BLaER1 (cell line): ENCODE results near the gene CCDC102B.

Source experiments
- H3K27ac ChIP-seq: shearing (Covaris generic); formaldehyde crosslinking; 2 replicates; pipeline ENCODE4 v1.8.1; 2022
- H3K27me3 ChIP-seq: shearing (Covaris generic); formaldehyde crosslinking; 2 replicates; pipeline ENCODE4 v1.8.1; 2022
- H3K36me3 ChIP-seq: shearing (Covaris generic); formaldehyde crosslinking; 2 replicates; pipeline ENCODE4 v1.8.1; 2022
- H3K4me1 ChIP-seq: shearing (Covaris generic); formaldehyde crosslinking; 2 replicates; pipeline ENCODE4 v1.8.1; 2022
- H3K4me2 ChIP-seq: shearing (Covaris generic); formaldehyde crosslinking; 2 replicates; pipeline ENCODE4 v1.8.1; 2022
- H3K4me3 ChIP-seq: shearing (Covaris generic); formaldehyde crosslinking; 2 replicates; pipeline ENCODE4 v1.8.1; 2022
- H3K9ac ChIP-seq: shearing (Covaris generic); formaldehyde crosslinking; 2 replicates; pipeline ENCODE4 v1.8.1; 2022
- H3K9me3 ChIP-seq: shearing (Covaris generic); formaldehyde crosslinking; 2 replicates; pipeline ENCODE4 v1.8.1; 2022
- H4K20me1 ChIP-seq: shearing (Covaris generic); formaldehyde crosslinking; 2 replicates; pipeline ENCODE4 v1.8.1; 2022
- Cebpa-rat ChIP-seq: shearing (Covaris generic); IDR thresholded peaks from 2 replicates; pipeline ENCODE4 v1.8.1; 2022

CCDC102B gene

GRCh38 chr18:68887410-68887809 lies 89.5 kb downstream of the CCDC102B start:
- TF ChIP-seq Cebpa-rat: no peak
- H3K27me3 ChIP-seq: no peaks in the 10 kb centered on the region
- no peaks in the 10 kb centered on the region for H4K20me1 ChIP-seq
- H3K9me3 ChIP-seq: no peaks in the 10 kb centered on the region
- no peak overlapping the region for H3K9ac ChIP-seq
- no peaks in the 10 kb centered on the region for H3K36me3 ChIP-seq
- H3K27ac ChIP-seq: no peak overlapping the region
- no peaks in the 10 kb centered on the region for H3K4me1 ChIP-seq
- H3K4me3 ChIP-seq: no peak overlapping the region
- H3K4me2 ChIP-seq: no peak overlapping the region

GRCh38 chr18:68893354-68893753 lies 95.5 kb downstream of the CCDC102B start:
- Histone ChIP-seq H3K27ac (no peak overlapping the region), H3K9ac (no peak overlapping the region), H3K9me3 (no peaks in the 10 kb centered on the region), H4K20me1 (no peaks in the 10 kb centered on the region), H3K4me1 (no peaks in the 10 kb centered on the region), H3K4me2 (no peak overlapping the region), H3K27me3 (no peaks in the 10 kb centered on the region), H3K36me3 (no peaks in the 10 kb centered on the region), H3K4me3 (no peak overlapping the region)
- TF ChIP-seq Cebpa-rat: no peak

- H3K4me1 ChIP-seq: no peaks in the 10 kb centered on the region
- no peak overlapping the region for H3K27ac ChIP-seq
- H4K20me1 ChIP-seq: no peaks in the 10 kb centered on the region
- H3K27me3 ChIP-seq: no peaks in the 10 kb centered on the region
- TF ChIP-seq Cebpa-rat: no peak
- no peak overlapping the region for H3K4me2 ChIP-seq
- no peaks in the 10 kb centered on the region for H3K9me3 ChIP-seq
- no peaks in the 10 kb centered on the region for H3K36me3 ChIP-seq
- no peak overlapping the region for H3K9ac ChIP-seq
- H3K4me3 ChIP-seq: no peak overlapping the region
Observed at GRCh38 chr18:68897286-68897685, 99.4 kb downstream of the CCDC102B start.

GRCh38 chr18:68909579-68909978 lies 111.7 kb downstream of the CCDC102B start:
- Histone ChIP-seq H3K27ac (no peak overlapping the region), H3K9me3 (no peaks in the 10 kb centered on the region), H3K4me3 (no peak overlapping the region), H3K4me2 (no peak overlapping the region), H3K9ac (no peak overlapping the region), H4K20me1 (no peaks in the 10 kb centered on the region), H3K36me3 (no peaks in the 10 kb centered on the region), H3K27me3 (no peaks in the 10 kb centered on the region), H3K4me1 (peaks cover 7% of the 10 kb centered on the region; the same call in 1 of the 2 replicates)
- no peak for TF ChIP-seq Cebpa-rat

GRCh38 chr18:68915061-68915460 lies 117.2 kb downstream of the CCDC102B start:
- Histone ChIP-seq H4K20me1 (no peaks in the 10 kb centered on the region), H3K4me3 (no peak overlapping the region), H3K27me3 (no peaks in the 10 kb centered on the region), H3K4me1 (peaks cover 7% of the 10 kb centered on the region; the same call in 1 of the 2 replicates), H3K36me3 (no peaks in the 10 kb centered on the region), H3K4me2 (no peak overlapping the region), H3K9ac (no peak overlapping the region), H3K9me3 (no peaks in the 10 kb centered on the region), H3K27ac (no peak overlapping the region)
- TF ChIP-seq Cebpa-rat: no peak

- no peak overlapping the region for H3K4me2 ChIP-seq
Observed at GRCh38 chr18:68916734-68917133, 118.9 kb downstream of the CCDC102B start.

GRCh38 chr18:68918216-68918615 lies 120.3 kb downstream of the CCDC102B start:
- Histone ChIP-seq H3K4me3 (no peak overlapping the region), H3K9me3 (no peaks in the 10 kb centered on the region)
- TF ChIP-seq Cebpa-rat: no peak

More at GRCh38 chr18:68916734-68917133, 118.9 kb downstream of the CCDC102B start:
- Histone ChIP-seq H3K36me3 (no peaks in the 10 kb centered on the region), H3K4me1 (peaks cover 7% of the 10 kb centered on the region; the same call in 1 of the 2 replicates), H3K4me3 (no peak overlapping the region), H4K20me1 (no peaks in the 10 kb centered on the region), H3K27ac (no peak overlapping the region), H3K27me3 (no peaks in the 10 kb centered on the region), H3K9ac (no peak overlapping the region), H3K9me3 (no peaks in the 10 kb centered on the region)
- no peak for TF ChIP-seq Cebpa-rat

GRCh38 chr18:68919900-68920299 lies 122.0 kb downstream of the CCDC102B start:
- TF ChIP-seq Cebpa-rat: no peak
- peaks cover 7% of the 10 kb centered on the region for H3K4me1 ChIP-seq
- H3K9ac ChIP-seq: no peak overlapping the region
- H3K27me3 ChIP-seq: no peaks in the 10 kb centered on the region
- H3K9me3 ChIP-seq: no peaks in the 10 kb centered on the region
- no peak overlapping the region for H3K4me3 ChIP-seq
- no peaks in the 10 kb centered on the region for H3K36me3 ChIP-seq
- no peaks in the 10 kb centered on the region for H4K20me1 ChIP-seq
- no peak overlapping the region for H3K27ac ChIP-seq
- H3K4me2 ChIP-seq: no peak overlapping the region

More at GRCh38 chr18:68918216-68918615, 120.3 kb downstream of the CCDC102B start:
- H3K36me3 ChIP-seq: no peaks in the 10 kb centered on the region
- H3K9ac ChIP-seq: no peak overlapping the region
- no peaks in the 10 kb centered on the region for H4K20me1 ChIP-seq
- no peak overlapping the region for H3K4me2 ChIP-seq
- H3K27ac ChIP-seq: no peak overlapping the region
- H3K4me1 ChIP-seq: peaks cover 6% of the 10 kb centered on the region; the same call in 1 of the 2 replicates
- H3K27me3 ChIP-seq: no peaks in the 10 kb centered on the region

GRCh38 chr18:68922392-68922791 lies 124.5 kb downstream of the CCDC102B start:
- Histone ChIP-seq H3K4me1 (peaks cover 13% of the 10 kb centered on the region), H3K9me3 (no peaks in the 10 kb centered on the region), H4K20me1 (no peaks in the 10 kb centered on the region), H3K9ac (no peak overlapping the region), H3K27ac (no peak overlapping the region), H3K4me3 (no peak overlapping the region), H3K27me3 (no peaks in the 10 kb centered on the region), H3K36me3 (no peaks in the 10 kb centered on the region), H3K4me2 (no peak overlapping the region)
- no peak for TF ChIP-seq Cebpa-rat

GRCh38 chr18:68925268-68925667 lies 127.4 kb downstream of the CCDC102B start:
- Histone ChIP-seq H3K4me1 (peaks cover 13% of the 10 kb centered on the region), H3K27me3 (no peaks in the 10 kb centered on the region), H3K9me3 (no peaks in the 10 kb centered on the region), H3K27ac (no peak overlapping the region), H3K9ac (no peak overlapping the region), H3K4me3 (no peak overlapping the region), H4K20me1 (no peaks in the 10 kb centered on the region), H3K36me3 (no peaks in the 10 kb centered on the region), H3K4me2 (no peak overlapping the region)
- TF ChIP-seq Cebpa-rat: no peak
